GM23338 (cell line): ENCODE results near the gene FCRL3. TPM values are rescaled to one million over a fixed set of nuclear protein-coding genes. Genes with fewer than 3 reads are reported as not detected.

Experiments used
- ATAC-seq: fragments of 200-7000 bp; cut with Tn5 transposase; 3 replicates; pipeline ENCODE4 v1.9.1; 2020
- DNase-seq: peaks from one replicate; pipeline ENCODE4 v3.0.0-alpha.2; 2015; ENCODE audit warnings: low spot score
- H2AFZ ChIP-seq: fragments of 200-600 bp; sonication (generic); 2 replicates; pipeline ENCODE4 v1.8.0; 2016; ENCODE audit warnings: antibody characterized with exemption, mild to moderate bottlenecking, moderate library complexity
- H3F3A ChIP-seq: fragments of 200-600 bp; sonication (generic); replicated peaks from 2 replicates; pipeline ENCODE4 v1.8.0; 2017; ENCODE audit warnings: antibody characterized with exemption, mixed run types, low read depth
- H3K27ac ChIP-seq: fragments of 200-600 bp; sonication (generic); 2 replicates; pipeline ENCODE4 v1.6.1; 2016; ENCODE audit warnings: low read depth
- H3K27me3 ChIP-seq: fragments of 200-600 bp; sonication (generic); 2 replicates; pipeline ENCODE4 v1.8.0; 2016; ENCODE audit warnings: mild to moderate bottlenecking, mixed run types, moderate library complexity; ENCODE audit not compliant: insufficient read depth
- H3K36me3 ChIP-seq: fragments of 200-600 bp; sonication (generic); 2 replicates; pipeline ENCODE4 v1.8.0; 2016; ENCODE audit warnings: mild to moderate bottlenecking; ENCODE audit not compliant: insufficient read depth
- H3K4me1 ChIP-seq: fragments of 200-600 bp; sonication (generic); 2 replicates; pipeline ENCODE4 v1.8.0; 2016; ENCODE audit warnings: mild to moderate bottlenecking, moderate library complexity; ENCODE audit not compliant: insufficient read depth
- H3K4me2 ChIP-seq: fragments of 200-600 bp; sonication (generic); 2 replicates; pipeline ENCODE4 v1.7.1; 2017; ENCODE audit warnings: mixed run types
- H3K4me3 ChIP-seq: fragments of 200-600 bp; sonication (generic); 2 replicates; pipeline ENCODE4 v1.6.1; 2016; ENCODE audit warnings: mixed run types
- H3K79me2 ChIP-seq: fragments of 200-600 bp; sonication (generic); replicated peaks from 2 replicates; pipeline ENCODE4 v1.8.0; 2017; ENCODE audit warnings: mild to moderate bottlenecking; ENCODE audit not compliant: insufficient read depth
- H3K9me2 ChIP-seq: fragments of 200-600 bp; sonication (generic); 2 replicates; pipeline ENCODE4 v1.8.0; 2017; ENCODE audit not compliant: insufficient read depth
- H4K20me1 ChIP-seq: fragments of 200-600 bp; sonication (generic); replicated peaks from 2 replicates; pipeline ENCODE4 v1.8.0; 2017; ENCODE audit warnings: mild to moderate bottlenecking; ENCODE audit not compliant: insufficient read depth
- H3K27ac Mint-ChIP-seq: 2 replicates; pipeline ENCODE4 v1.8.0; 2020; ENCODE audit warnings: inconsistent platforms, mild to moderate bottlenecking, moderate library complexity, mixed read lengths
- H3K27me3 Mint-ChIP-seq: 3 replicates; pipeline ENCODE4 v1.8.0; 2022; ENCODE audit warnings: low read depth, mild to moderate bottlenecking, moderate library complexity, mixed read lengths, inconsistent platforms; ENCODE audit not compliant: insufficient read depth, poor library complexity
- H3K36me3 Mint-ChIP-seq: 3 replicates; pipeline ENCODE4 v1.8.0; 2021; ENCODE audit warnings: low read depth, mild to moderate bottlenecking, inconsistent platforms, moderate library complexity, mixed read lengths
- H3K4me1 Mint-ChIP-seq: 3 replicates; pipeline ENCODE4 v1.8.0; 2020; ENCODE audit warnings: mild to moderate bottlenecking, inconsistent platforms, mixed read lengths
- H3K4me3 Mint-ChIP-seq: 3 replicates; pipeline ENCODE4 v1.8.0; 2021; ENCODE audit warnings: moderate library complexity, mild to moderate bottlenecking, inconsistent platforms, mixed read lengths
- H3K9me3 Mint-ChIP-seq: 3 replicates; pipeline ENCODE4 v1.8.0; 2020; ENCODE audit warnings: moderate library complexity, mild to moderate bottlenecking, inconsistent platforms, mixed read lengths
- CREB1 ChIP-seq: fragments of 250-450 bp; sonication (Bioruptor Pico); IDR thresholded peaks from 2 replicates; pipeline ENCODE4 v1.5.0; 2020; ENCODE audit warnings: low read depth, mild to moderate bottlenecking, moderate library complexity
- EZH2 ChIP-seq: fragments of 200-600 bp; sonication (generic); IDR thresholded peaks from one replicate; pipeline ENCODE4 v1.8.0; 2017; ENCODE audit warnings: antibody characterized with exemption, mild to moderate bottlenecking, low read depth; ENCODE audit not compliant: unreplicated experiment
- EZH2phosphoT487 ChIP-seq: fragments of 200-600 bp; sonication (generic); IDR thresholded peaks from one replicate; pipeline ENCODE4 v1.8.1; 2018; ENCODE audit warnings: antibody characterized with exemption; ENCODE audit not compliant: unreplicated experiment
- JUNB ChIP-seq: IDR thresholded peaks from one replicate; pipeline ENCODE4 v1.6.1; 2016; ENCODE audit warnings: antibody characterized with exemption; ENCODE audit not compliant: unreplicated experiment
- POLR2AphosphoS5 ChIP-seq: IDR thresholded peaks from 2 replicates; pipeline ENCODE4 v1.6.1; 2016; ENCODE audit warnings: antibody characterized with exemption, low read depth
- ZNF331 ChIP-seq: fragments of 250-450 bp; sonication (Bioruptor Pico); IDR thresholded peaks from 2 replicates; pipeline ENCODE4 v1.5.0; 2020; ENCODE audit warnings: low read depth, mild to moderate bottlenecking, moderate library complexity
- polyA plus RNA-seq: library from polyadenylated mRNA; unstranded; fragments of >200 nt; fragmentation: Nextera tagmentation; extraction: Ambion mirVana; gene quantifications from 2 replicates; pipeline ENCODE4 v1.2.1, GENCODE V29; 2016
- total RNA-seq: library from RNA; depleted of rRNA; stranded (reverse); fragments of >200 nt; shearing (Covaris generic); gene quantifications from 2 replicates; pipeline ENCODE4 v1.2.3, GENCODE V29; 2014
- TF ChIP-seq, protein P1 (sequence below), 2 experiments: fragments of 200-600 bp in 1 of 2; sonication (generic) in 1 of 2; conservative IDR thresholded peaks; 2 replicates each; pipeline versions ENCODE4 v1.5.1 to v1.6.1; 2016 to 2017; ENCODE audit warnings: antibody characterized with exemption in 2 of 2, low read depth in 2 of 2, mild to moderate bottlenecking in 2 of 2, moderate library complexity in 1 of 2
- TF ChIP-seq, protein P2 (sequence below): IDR thresholded peaks from one replicate; pipeline ENCODE4 v1.6.1; 2018; ENCODE audit warnings: antibody characterized with exemption; ENCODE audit not compliant: unreplicated experiment
- TF ChIP-seq, protein P3 (sequence below): IDR thresholded peaks from 2 replicates; pipeline ENCODE4 v1.6.1; 2016; ENCODE audit warnings: antibody characterized with exemption
- TF ChIP-seq, protein P4 (sequence below): fragments of 250-450 bp; sonication (Bioruptor Pico); IDR thresholded peaks from 2 replicates; pipeline ENCODE4 v1.5.0; 2020; ENCODE audit warnings: mild to moderate bottlenecking, moderate library complexity

Gene FCRL3
- total and polyA plus RNA-seq, 2 experiments from 2014 or later: not detected

DNA sequence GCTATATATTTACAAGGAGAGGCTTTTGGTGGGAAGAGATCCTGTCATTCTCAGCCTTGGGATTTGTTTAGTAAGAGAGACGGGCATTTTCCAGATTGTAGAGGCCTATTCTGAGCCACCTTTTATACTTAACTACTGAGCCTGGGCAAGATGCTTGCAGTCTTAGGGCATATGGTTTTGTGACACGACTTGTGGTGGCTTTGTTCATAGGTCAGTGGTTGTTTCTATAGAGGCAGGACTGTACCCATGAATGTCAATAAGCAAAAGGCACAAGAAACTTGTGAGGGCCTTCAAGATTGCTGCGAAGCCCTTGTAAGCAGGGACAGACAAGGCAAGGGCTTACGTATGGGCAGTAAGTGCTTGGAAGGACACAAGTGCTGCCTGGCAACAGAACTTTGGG, 3.4 kb upstream of the FCRL3 start:
- H3K27me3 ChIP-seq: no peaks in the 10 kb centered on the region
- no peaks in the 10 kb centered on the region for H3K36me3 ChIP-seq
- H3F3A ChIP-seq: no peaks in the 10 kb centered on the region
- no peak overlapping the region for H3K27ac ChIP-seq
- ATAC-seq (no peak), DNase-seq (no peak)
- no peak overlapping the region for H3K4me3 ChIP-seq
- Mint-ChIP-seq H3K27ac (no peak overlapping the region), H3K36me3 (no peaks in the 10 kb centered on the region), H3K4me1 (peaks cover 5% of the 10 kb centered on the region; the same call in 1 of the 3 replicates), H3K27me3 (no peaks in the 10 kb centered on the region), H3K4me3 (no peak overlapping the region), H3K9me3 (no peaks in the 10 kb centered on the region)
- no peaks in the 10 kb centered on the region for H3K9me2 ChIP-seq
- H4K20me1 ChIP-seq: no peaks in the 10 kb centered on the region
- H2AFZ ChIP-seq: peak overlapping the region; percentile 56; the same call in 1 of the 2 replicates
- no peak overlapping the region for H3K4me2 ChIP-seq
- no peaks in the 10 kb centered on the region for H3K4me1 ChIP-seq
- H3K79me2 ChIP-seq: no peaks in the 10 kb centered on the region
- TF ChIP-seq, protein P1, sequence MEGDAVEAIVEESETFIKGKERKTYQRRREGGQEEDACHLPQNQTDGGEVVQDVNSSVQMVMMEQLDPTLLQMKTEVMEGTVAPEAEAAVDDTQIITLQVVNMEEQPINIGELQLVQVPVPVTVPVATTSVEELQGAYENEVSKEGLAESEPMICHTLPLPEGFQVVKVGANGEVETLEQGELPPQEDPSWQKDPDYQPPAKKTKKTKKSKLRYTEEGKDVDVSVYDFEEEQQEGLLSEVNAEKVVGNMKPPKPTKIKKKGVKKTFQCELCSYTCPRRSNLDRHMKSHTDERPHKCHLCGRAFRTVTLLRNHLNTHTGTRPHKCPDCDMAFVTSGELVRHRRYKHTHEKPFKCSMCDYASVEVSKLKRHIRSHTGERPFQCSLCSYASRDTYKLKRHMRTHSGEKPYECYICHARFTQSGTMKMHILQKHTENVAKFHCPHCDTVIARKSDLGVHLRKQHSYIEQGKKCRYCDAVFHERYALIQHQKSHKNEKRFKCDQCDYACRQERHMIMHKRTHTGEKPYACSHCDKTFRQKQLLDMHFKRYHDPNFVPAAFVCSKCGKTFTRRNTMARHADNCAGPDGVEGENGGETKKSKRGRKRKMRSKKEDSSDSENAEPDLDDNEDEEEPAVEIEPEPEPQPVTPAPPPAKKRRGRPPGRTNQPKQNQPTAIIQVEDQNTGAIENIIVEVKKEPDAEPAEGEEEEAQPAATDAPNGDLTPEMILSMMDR (conservative IDR thresholded peaks at IDR 0.05; ENCODE audit: low read depth in 2 of 2): no peak
- TF ChIP-seq CREB1 (no peak), ZNF331 (CRISPR knock-in tag) (no peak), EZH2 (no peak), JUNB (no peak), POLR2AphosphoS5 (no peak), EZH2phosphoT487 (no peak)
- TF ChIP-seq, protein P2, sequence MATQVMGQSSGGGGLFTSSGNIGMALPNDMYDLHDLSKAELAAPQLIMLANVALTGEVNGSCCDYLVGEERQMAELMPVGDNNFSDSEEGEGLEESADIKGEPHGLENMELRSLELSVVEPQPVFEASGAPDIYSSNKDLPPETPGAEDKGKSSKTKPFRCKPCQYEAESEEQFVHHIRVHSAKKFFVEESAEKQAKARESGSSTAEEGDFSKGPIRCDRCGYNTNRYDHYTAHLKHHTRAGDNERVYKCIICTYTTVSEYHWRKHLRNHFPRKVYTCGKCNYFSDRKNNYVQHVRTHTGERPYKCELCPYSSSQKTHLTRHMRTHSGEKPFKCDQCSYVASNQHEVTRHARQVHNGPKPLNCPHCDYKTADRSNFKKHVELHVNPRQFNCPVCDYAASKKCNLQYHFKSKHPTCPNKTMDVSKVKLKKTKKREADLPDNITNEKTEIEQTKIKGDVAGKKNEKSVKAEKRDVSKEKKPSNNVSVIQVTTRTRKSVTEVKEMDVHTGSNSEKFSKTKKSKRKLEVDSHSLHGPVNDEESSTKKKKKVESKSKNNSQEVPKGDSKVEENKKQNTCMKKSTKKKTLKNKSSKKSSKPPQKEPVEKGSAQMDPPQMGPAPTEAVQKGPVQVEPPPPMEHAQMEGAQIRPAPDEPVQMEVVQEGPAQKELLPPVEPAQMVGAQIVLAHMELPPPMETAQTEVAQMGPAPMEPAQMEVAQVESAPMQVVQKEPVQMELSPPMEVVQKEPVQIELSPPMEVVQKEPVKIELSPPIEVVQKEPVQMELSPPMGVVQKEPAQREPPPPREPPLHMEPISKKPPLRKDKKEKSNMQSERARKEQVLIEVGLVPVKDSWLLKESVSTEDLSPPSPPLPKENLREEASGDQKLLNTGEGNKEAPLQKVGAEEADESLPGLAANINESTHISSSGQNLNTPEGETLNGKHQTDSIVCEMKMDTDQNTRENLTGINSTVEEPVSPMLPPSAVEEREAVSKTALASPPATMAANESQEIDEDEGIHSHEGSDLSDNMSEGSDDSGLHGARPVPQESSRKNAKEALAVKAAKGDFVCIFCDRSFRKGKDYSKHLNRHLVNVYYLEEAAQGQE: no peak
- TF ChIP-seq, protein P3, sequence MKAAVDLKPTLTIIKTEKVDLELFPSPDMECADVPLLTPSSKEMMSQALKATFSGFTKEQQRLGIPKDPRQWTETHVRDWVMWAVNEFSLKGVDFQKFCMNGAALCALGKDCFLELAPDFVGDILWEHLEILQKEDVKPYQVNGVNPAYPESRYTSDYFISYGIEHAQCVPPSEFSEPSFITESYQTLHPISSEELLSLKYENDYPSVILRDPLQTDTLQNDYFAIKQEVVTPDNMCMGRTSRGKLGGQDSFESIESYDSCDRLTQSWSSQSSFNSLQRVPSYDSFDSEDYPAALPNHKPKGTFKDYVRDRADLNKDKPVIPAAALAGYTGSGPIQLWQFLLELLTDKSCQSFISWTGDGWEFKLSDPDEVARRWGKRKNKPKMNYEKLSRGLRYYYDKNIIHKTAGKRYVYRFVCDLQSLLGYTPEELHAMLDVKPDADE: no peak
- TF ChIP-seq, protein P4, sequence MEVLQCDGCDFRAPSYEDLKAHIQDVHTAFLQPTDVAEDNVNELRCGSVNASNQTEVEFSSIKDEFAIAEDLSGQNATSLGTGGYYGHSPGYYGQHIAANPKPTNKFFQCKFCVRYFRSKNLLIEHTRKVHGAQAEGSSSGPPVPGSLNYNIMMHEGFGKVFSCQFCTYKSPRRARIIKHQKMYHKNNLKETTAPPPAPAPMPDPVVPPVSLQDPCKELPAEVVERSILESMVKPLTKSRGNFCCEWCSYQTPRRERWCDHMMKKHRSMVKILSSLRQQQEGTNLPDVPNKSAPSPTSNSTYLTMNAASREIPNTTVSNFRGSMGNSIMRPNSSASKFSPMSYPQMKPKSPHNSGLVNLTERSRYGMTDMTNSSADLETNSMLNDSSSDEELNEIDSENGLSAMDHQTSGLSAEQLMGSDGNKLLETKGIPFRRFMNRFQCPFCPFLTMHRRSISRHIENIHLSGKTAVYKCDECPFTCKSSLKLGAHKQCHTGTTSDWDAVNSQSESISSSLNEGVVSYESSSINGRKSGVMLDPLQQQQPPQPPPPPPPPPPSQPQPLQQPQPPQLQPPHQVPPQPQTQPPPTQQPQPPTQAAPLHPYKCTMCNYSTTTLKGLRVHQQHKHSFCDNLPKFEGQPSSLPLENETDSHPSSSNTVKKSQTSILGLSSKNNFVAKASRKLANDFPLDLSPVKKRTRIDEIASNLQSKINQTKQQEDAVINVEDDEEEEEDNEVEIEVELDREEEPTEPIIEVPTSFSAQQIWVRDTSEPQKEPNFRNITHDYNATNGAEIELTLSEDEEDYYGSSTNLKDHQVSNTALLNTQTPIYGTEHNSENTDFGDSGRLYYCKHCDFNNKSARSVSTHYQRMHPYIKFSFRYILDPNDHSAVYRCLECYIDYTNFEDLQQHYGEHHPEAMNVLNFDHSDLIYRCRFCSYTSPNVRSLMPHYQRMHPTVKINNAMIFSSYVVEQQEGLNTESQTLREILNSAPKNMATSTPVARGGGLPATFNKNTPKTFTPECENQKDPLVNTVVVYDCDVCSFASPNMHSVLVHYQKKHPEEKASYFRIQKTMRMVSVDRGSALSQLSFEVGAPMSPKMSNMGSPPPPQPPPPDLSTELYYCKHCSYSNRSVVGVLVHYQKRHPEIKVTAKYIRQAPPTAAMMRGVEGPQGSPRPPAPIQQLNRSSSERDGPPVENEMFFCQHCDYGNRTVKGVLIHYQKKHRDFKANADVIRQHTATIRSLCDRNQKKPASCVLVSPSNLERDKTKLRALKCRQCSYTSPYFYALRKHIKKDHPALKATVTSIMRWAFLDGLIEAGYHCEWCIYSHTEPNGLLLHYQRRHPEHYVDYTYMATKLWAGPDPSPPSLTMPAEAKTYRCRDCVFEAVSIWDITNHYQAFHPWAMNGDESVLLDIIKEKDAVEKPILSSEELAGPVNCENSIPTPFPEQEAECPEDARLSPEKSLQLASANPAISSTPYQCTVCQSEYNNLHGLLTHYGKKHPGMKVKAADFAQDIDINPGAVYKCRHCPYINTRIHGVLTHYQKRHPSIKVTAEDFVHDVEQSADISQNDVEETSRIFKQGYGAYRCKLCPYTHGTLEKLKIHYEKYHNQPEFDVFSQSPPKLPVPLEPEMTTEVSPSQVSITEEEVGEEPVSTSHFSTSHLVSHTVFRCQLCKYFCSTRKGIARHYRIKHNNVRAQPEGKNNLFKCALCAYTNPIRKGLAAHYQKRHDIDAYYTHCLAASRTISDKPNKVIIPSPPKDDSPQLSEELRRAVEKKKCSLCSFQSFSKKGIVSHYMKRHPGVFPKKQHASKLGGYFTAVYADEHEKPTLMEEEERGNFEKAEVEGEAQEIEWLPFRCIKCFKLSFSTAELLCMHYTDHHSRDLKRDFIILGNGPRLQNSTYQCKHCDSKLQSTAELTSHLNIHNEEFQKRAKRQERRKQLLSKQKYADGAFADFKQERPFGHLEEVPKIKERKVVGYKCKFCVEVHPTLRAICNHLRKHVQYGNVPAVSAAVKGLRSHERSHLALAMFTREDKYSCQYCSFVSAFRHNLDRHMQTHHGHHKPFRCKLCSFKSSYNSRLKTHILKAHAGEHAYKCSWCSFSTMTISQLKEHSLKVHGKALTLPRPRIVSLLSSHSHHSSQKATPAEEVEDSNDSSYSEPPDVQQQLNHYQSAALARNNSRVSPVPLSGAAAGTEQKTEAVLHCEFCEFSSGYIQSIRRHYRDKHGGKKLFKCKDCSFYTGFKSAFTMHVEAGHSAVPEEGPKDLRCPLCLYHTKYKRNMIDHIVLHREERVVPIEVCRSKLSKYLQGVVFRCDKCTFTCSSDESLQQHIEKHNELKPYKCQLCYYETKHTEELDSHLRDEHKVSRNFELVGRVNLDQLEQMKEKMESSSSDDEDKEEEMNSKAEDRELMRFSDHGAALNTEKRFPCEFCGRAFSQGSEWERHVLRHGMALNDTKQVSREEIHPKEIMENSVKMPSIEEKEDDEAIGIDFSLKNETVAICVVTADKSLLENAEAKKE (CRISPR knock-in tag): no peak
